NB4 (cell line): ENCODE results near the gene CENPV.

Source experiments
- CTCF ChIP-seq: IDR thresholded peaks from one replicate; pipeline ENCODE4 v1.5.1; 2012; ENCODE audit warnings: low read depth, low read length
- MYC ChIP-seq: IDR thresholded peaks from 2 replicates; pipeline ENCODE4 v1.6.1; 2011; ENCODE audit warnings: low read depth, low read length
- POLR2A ChIP-seq: IDR thresholded peaks from 2 replicates; pipeline ENCODE4 v1.6.1; 2011; ENCODE audit warnings: mild to moderate bottlenecking; ENCODE audit not compliant: insufficient read length; ENCODE audit errors: extremely low read depth

- TF ChIP-seq POLR2A: no peak
- no peak for TF ChIP-seq CTCF
- no peak for TF ChIP-seq MYC
Observed at GRCh38 chr17:16342979-16343378, 10.3 kb downstream of the CENPV start.
